ENCODE results near the gene RBM43.

GRCh38 chr2:151246152-151246551, 15.5 kb downstream of the RBM43 start:
- TF ChIP-seq CTCF (IDR thresholded peaks at IDR 0.05) = no peak
- no peak for TF ChIP-seq POLR2AphosphoS5 (IDR thresholded peaks at IDR 0.05)
- TF ChIP-seq POLR2A (IDR thresholded peaks at IDR 0.05) = no peak
